CD14-positive monocyte (primary cell): Measurements from ENCODE around the gene TLR6. TPM values are rescaled to one million over a fixed set of nuclear protein-coding genes. Genes with fewer than 3 reads are reported as not detected.
"Not testable (repeated sequence)": the region's sequence is repeated elsewhere in the genome, so short reads cannot be mapped to it uniquely, and the experiment has no call there.

Source experiments
- DNase-seq, 3 donors: peaks; one replicate each; pipeline ENCODE4 v3.0.0-alpha.2; 2011 to 2022
- H2AFZ ChIP-seq: 2 replicates; pipeline ENCODE4 v1.6.0; 2012; ENCODE audit warnings: mild to moderate bottlenecking, low read depth, low read length, inconsistent platforms; ENCODE audit not compliant: insufficient read depth, poor library complexity, severe bottlenecking
- H3K27ac ChIP-seq, 2 donors: 1 replicate in 1 of 2; 2 replicates in 1 of 2; pipeline ENCODE4 v1.5.1; 2012 to 2013; ENCODE audit warnings: low read length in 2 of 2, control low read depth in 1 of 2, inconsistent platforms in 1 of 2, low read depth in 1 of 2, mild to moderate bottlenecking in 1 of 2
- H3K27me3 ChIP-seq, 2 donors: one replicate each; pipeline versions ENCODE4 v1.6.0 to v1.6.1; 2011 to 2013; ENCODE audit warnings: low read length in 2 of 2; ENCODE audit not compliant: control insufficient read depth in 2 of 2, insufficient read depth in 2 of 2
- H3K36me3 ChIP-seq, 2 donors: replicated peaks in 1 of 2; 1 replicate in 1 of 2; 2 replicates in 1 of 2; pipeline versions ENCODE4 v1.5.1 to v1.6.1; 2012 to 2013; ENCODE audit warnings: low read length in 2 of 2, control low read depth in 1 of 2, inconsistent platforms in 1 of 2, mild to moderate bottlenecking in 1 of 2; ENCODE audit not compliant: insufficient read depth in 2 of 2, control insufficient read depth in 1 of 2
- H3K4me1 ChIP-seq, 2 donors: 1 replicate in 1 of 2; 2 replicates in 1 of 2; pipeline versions ENCODE4 v1.5.1 to v1.6.1; 2012 to 2013; ENCODE audit warnings: low read length in 2 of 2, control low read depth in 1 of 2, inconsistent platforms in 1 of 2, mild to moderate bottlenecking in 1 of 2, moderate library complexity in 1 of 2; ENCODE audit not compliant: insufficient read depth in 2 of 2, control insufficient read depth in 1 of 2
- H3K4me2 ChIP-seq: replicated peaks from 2 replicates; pipeline ENCODE3; 2012; ENCODE audit warnings: low read length, moderate library complexity, mild to moderate bottlenecking; ENCODE audit not compliant: poor library complexity, severe bottlenecking; ENCODE audit errors: extremely low read depth
- H3K4me3 ChIP-seq, 3 experiments: fragments of 200-600 bp in 1 of 3; sonication (generic) in 1 of 3; replicated peaks in 1 of 3; 1 replicate in 2 of 3; 2 replicates in 1 of 3; pipeline ENCODE4 v1.5.1; 2011 to 2013; ENCODE audit warnings: low read length in 3 of 3, mild to moderate bottlenecking in 3 of 3, control low read depth in 2 of 3, low read depth in 2 of 3, inconsistent platforms in 1 of 3, moderate library complexity in 1 of 3
- H3K79me2 ChIP-seq: 2 replicates; pipeline ENCODE4 v1.6.0; 2012; ENCODE audit warnings: mild to moderate bottlenecking, control low read depth, inconsistent platforms, low read length, moderate library complexity; ENCODE audit not compliant: insufficient read depth
- H3K9ac ChIP-seq: 2 replicates; pipeline ENCODE4 v1.6.0; 2017; ENCODE audit warnings: low read length, mild to moderate bottlenecking; ENCODE audit not compliant: insufficient read depth, poor library complexity, severe bottlenecking
- H3K9me3 ChIP-seq, 2 donors: replicated peaks in 1 of 2; 1 replicate in 1 of 2; 2 replicates in 1 of 2; pipeline versions ENCODE4 v1.5.1 to v1.6.1; 2012 to 2013; ENCODE audit warnings: low read length in 2 of 2, control low read depth in 1 of 2; ENCODE audit not compliant: control insufficient read depth in 1 of 2, insufficient read depth in 1 of 2
- H4K20me1 ChIP-seq: 2 replicates; pipeline ENCODE4 v1.6.0; 2012; ENCODE audit warnings: mild to moderate bottlenecking, low read length, control low read depth, moderate library complexity; ENCODE audit not compliant: insufficient read depth
- H3K27ac Mint-ChIP-seq, 7 donors: one replicate each; pipeline ENCODE4 v1.8.0; 2020; ENCODE audit warnings: mild to moderate bottlenecking in 7 of 7, mixed read lengths in 7 of 7, moderate library complexity in 6 of 7, inconsistent platforms in 2 of 7
- H3K27me3 Mint-ChIP-seq, 3 donors: one replicate each; pipeline ENCODE4 v1.8.0; 2021 to 2022; ENCODE audit warnings: low read depth in 3 of 3, mild to moderate bottlenecking in 3 of 3, mixed read lengths in 3 of 3, moderate library complexity in 3 of 3, inconsistent platforms in 1 of 3
- H3K36me3 Mint-ChIP-seq, 2 donors: one replicate each; pipeline ENCODE4 v1.8.0; 2020; ENCODE audit warnings: mixed read lengths in 2 of 2, inconsistent platforms in 1 of 2, mild to moderate bottlenecking in 1 of 2
- H3K4me1 Mint-ChIP-seq: one replicate; pipeline ENCODE4 v1.8.0; 2020; ENCODE audit warnings: mild to moderate bottlenecking, mixed read lengths
- H3K4me3 Mint-ChIP-seq, 2 donors: one replicate each; pipeline ENCODE4 v1.8.0; 2020; ENCODE audit warnings: mild to moderate bottlenecking in 2 of 2, mixed read lengths in 2 of 2, moderate library complexity in 1 of 2
- H3K9me3 Mint-ChIP-seq, 7 donors: one replicate each; pipeline ENCODE4 v1.8.0; 2020 to 2022; ENCODE audit warnings: mixed read lengths in 7 of 7, mild to moderate bottlenecking in 6 of 7, moderate library complexity in 6 of 7, inconsistent platforms in 2 of 7
- CTCF ChIP-seq: fragments of 200-600 bp; IDR thresholded peaks from one replicate; pipeline ENCODE4 v1.8.0; 2022; ENCODE audit warnings: antibody characterized with exemption, mild to moderate bottlenecking
- WGBS: methylation state at CpG from one replicate; pipeline ENCODE4 v1.1.5; 2013; ENCODE audit warnings: missing lambda C conversion rate; ENCODE audit not compliant: insufficient coverage; 5-methylcytosine and 5-hydroxymethylcytosine counted together
- intact Hi-C, 2 donors: fragments of 100-400 bp; cut with micrococcal nuclease; formaldehyde crosslinking; loops; one replicate each; pipeline versions ENCODE4 v1.15.0 to v1.15.1; 2023
- polyA plus RNA-seq, 3 donors: library from polyadenylated mRNA; depleted of rRNA in 1 of 3; unstranded in 2 of 3; stranded (reverse) in 1 of 3; fragments of 300-500 nt in 2 of 3; fragments of >200 nt in 1 of 3; fragmentation: Illumina TruSeq in 2 of 3; gene quantifications; 1 replicate in 2 of 3; 2 replicates in 1 of 3; pipeline ENCODE4 v1.2.3, GENCODE V29; 2012 to 2021

The TLR6 gene
- polyA plus RNA-seq, 3 donors: 7.7 to 12.7 (median 11.5) TPM

GRCh38 chr4:38780833-38781484, 75.7 kb downstream of the TLR6 start:
- Histone ChIP-seq H3K79me2 (no peaks in the 10 kb centered on the region), H3K27ac (no peak overlapping the region), H3K36me3 (no peaks in the 10 kb centered on the region), H3K4me2 (no peak overlapping the region), H4K20me1 (no peaks in the 10 kb centered on the region), H2AFZ (no peak overlapping the region), H3K9ac (no peak overlapping the region), H3K27me3 (no peaks in the 10 kb centered on the region), H3K9me3 (no peaks in the 10 kb centered on the region), H3K4me1 (peaks cover 43 to 44% of the 10 kb centered on the region in 2 donors), H3K4me3 (no peak overlapping the region)
- intact Hi-C loops: loop anchor here in 1 of 2 donors (10.0 kb wide), 1 partner anchor 74 kb away; the partner anchor contains the start of gene TLR6
- Mint-ChIP-seq H3K27ac (peak overlapping the region in 3 of 7 donors; percentile 25 to 43 (median 38)), H3K4me3 (no peak overlapping the region), H3K36me3 (peaks cover 0 to 2% of the 10 kb centered on the region in 2 donors), H3K4me1 (peaks cover 39% of the 10 kb centered on the region), H3K27me3 (peaks cover 0 to 2% (median 1%) of the 10 kb centered on the region in 3 donors), H3K9me3 (peaks cover 0 to 2% (median 0%) of the 10 kb centered on the region in 7 donors)
- TF ChIP-seq CTCF: no peak
- no CpG with 5 or more reads among the region's 4 CpGs for WGBS
- no peak for DNase-seq

GRCh38 chr4:38779790-38780189, 76.8 kb downstream of the TLR6 start:
- Mint-ChIP-seq H3K4me3 (no peak overlapping the region), H3K27ac (peak overlapping the region in 1 of 7 donors; percentile 36), H3K36me3 (peaks cover 0 to 2% of the 10 kb centered on the region in 2 donors), H3K4me1 (peaks cover 33% of the 10 kb centered on the region), H3K9me3 (peaks cover 0 to 2% (median 0%) of the 10 kb centered on the region in 7 donors), H3K27me3 (peaks cover 0 to 2% (median 1%) of the 10 kb centered on the region in 3 donors)
- H3K9me3 ChIP-seq: no peaks in the 10 kb centered on the region
- intact Hi-C loops: loop anchor here in 1 of 2 donors (10.0 kb wide), 1 partner anchor 75 kb away; the partner anchor contains the start of gene TLR6
- H4K20me1 ChIP-seq: no peaks in the 10 kb centered on the region
- H3K27ac ChIP-seq: no peak overlapping the region
- H2AFZ ChIP-seq: no peak overlapping the region
- no peak for DNase-seq
- no peak overlapping the region for H3K9ac ChIP-seq
- no peaks in the 10 kb centered on the region for H3K36me3 ChIP-seq
- H3K4me3 ChIP-seq: no peak overlapping the region
- peaks cover 31 to 36% of the 10 kb centered on the region in 2 donors for H3K4me1 ChIP-seq
- WGBS: 96% methylated on average over 5 of the region's 5 CpGs
- no peak for TF ChIP-seq CTCF
- H3K79me2 ChIP-seq: no peaks in the 10 kb centered on the region
- no peak overlapping the region for H3K4me2 ChIP-seq
- no peaks in the 10 kb centered on the region for H3K27me3 ChIP-seq

- H3K9me3 ChIP-seq, H4K20me1 ChIP-seq, H3K36me3 Mint-ChIP-seq, DNase-seq, H3K27ac Mint-ChIP-seq, H3K79me2 ChIP-seq, H3K4me3 Mint-ChIP-seq, H3K27me3 Mint-ChIP-seq, intact Hi-C loops, H3K36me3 ChIP-seq, H3K27me3 ChIP-seq, H3K9ac ChIP-seq, H3K27ac ChIP-seq, H3K4me2 ChIP-seq, H2AFZ ChIP-seq, H3K4me3 ChIP-seq, H3K9me3 Mint-ChIP-seq: not testable (repeated sequence)
- H3K4me1 Mint-ChIP-seq: peaks cover 41% of the 10 kb centered on the region
- no CpG with 5 or more reads among the region's 2 CpGs for WGBS
- H3K4me1 ChIP-seq: peaks cover 22 to 40% of the 10 kb centered on the region in 2 donors
Observed at GRCh38 chr4:38777925-38778324, 78.7 kb downstream of the TLR6 start.
